Measurements from ENCODE around the gene OPRL1. TPM values are rescaled to one million over a fixed set of nuclear protein-coding genes. Genes with fewer than 3 reads are reported as not detected.
A peak's percentile ranks its signal among the peaks of the same experiment; 100 is the strongest.

The OPRL1 gene
- polyA plus RNA-seq, 3 donors = 7.0 to 9.0 (median 8.8) TPM

DNA sequence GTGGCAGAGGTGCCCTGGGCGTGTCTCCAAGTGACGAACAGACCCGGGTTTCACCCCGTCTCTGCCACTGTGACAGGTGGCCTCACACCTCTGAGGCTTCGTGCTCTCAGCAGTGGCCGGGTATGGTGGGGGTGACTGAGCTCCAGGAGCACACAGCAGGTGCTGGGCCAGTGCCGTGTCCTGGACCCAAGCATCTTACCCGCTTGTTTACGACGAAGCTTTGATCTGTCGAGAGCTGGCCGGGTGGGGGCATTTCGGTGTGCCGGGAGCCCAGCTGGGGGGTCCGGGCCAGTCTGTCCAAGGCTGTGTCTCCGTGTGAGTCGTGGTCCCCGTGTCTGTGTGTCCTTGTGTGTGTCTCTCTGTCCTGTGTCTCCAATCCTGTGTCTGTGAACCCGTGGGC is 11.5 kb downstream of the OPRL1 start:
- intact Hi-C loops (cut with micrococcal nuclease) = no loop called here
- H3K79me2 ChIP-seq (ENCODE audit: insufficient read depth, low read length) = no peaks in the 10 kb centered on the region
- H3K4me3 Mint-ChIP-seq = no peak overlapping the region
- no peaks in the 10 kb centered on the region for H3K27me3 ChIP-seq (ENCODE audit: control insufficient read depth in 2 of 2, insufficient read depth in 2 of 2, low read length in 2 of 2)
- peaks cover 4 to 16% (median 7%) of the 10 kb centered on the region in 7 donors for H3K9me3 Mint-ChIP-seq
- peak overlapping the region in 1 of 7 donors; percentile 30 for H3K27ac Mint-ChIP-seq
- H3K4me2 ChIP-seq (replicated peaks; ENCODE audit: extremely low read depth, low read length, poor library complexity, severe bottlenecking) = no peak overlapping the region
- no peak overlapping the region for H2AFZ ChIP-seq (ENCODE audit: insufficient read depth, low read depth, low read length, poor library complexity, severe bottlenecking)
- peaks cover 8 to 10% of the 10 kb centered on the region in 2 donors for H3K36me3 Mint-ChIP-seq
- H3K36me3 ChIP-seq (replicated peaks in 1 of 2; ENCODE audit: control insufficient read depth in 1 of 2, insufficient read depth in 2 of 2, low read length in 2 of 2) = peaks cover 2 to 9% of the 10 kb centered on the region in 2 donors
- H3K4me1 Mint-ChIP-seq = peaks cover 6% of the 10 kb centered on the region
- TF ChIP-seq, protein P1, sequence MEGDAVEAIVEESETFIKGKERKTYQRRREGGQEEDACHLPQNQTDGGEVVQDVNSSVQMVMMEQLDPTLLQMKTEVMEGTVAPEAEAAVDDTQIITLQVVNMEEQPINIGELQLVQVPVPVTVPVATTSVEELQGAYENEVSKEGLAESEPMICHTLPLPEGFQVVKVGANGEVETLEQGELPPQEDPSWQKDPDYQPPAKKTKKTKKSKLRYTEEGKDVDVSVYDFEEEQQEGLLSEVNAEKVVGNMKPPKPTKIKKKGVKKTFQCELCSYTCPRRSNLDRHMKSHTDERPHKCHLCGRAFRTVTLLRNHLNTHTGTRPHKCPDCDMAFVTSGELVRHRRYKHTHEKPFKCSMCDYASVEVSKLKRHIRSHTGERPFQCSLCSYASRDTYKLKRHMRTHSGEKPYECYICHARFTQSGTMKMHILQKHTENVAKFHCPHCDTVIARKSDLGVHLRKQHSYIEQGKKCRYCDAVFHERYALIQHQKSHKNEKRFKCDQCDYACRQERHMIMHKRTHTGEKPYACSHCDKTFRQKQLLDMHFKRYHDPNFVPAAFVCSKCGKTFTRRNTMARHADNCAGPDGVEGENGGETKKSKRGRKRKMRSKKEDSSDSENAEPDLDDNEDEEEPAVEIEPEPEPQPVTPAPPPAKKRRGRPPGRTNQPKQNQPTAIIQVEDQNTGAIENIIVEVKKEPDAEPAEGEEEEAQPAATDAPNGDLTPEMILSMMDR (IDR thresholded peaks at IDR 0.05) = no peak
- H3K27me3 Mint-ChIP-seq (ENCODE audit: low read depth in 3 of 3) = peaks cover 0 to 4% (median 0%) of the 10 kb centered on the region in 3 donors
- WGBS (ENCODE audit: insufficient coverage) = 94% methylated on average over 18 of the region's 19 CpGs
- H3K4me1 ChIP-seq (ENCODE audit: control insufficient read depth in 1 of 2, insufficient read depth in 2 of 2, low read length in 2 of 2) = no peaks in the 10 kb centered on the region
- peaks cover 51% of the 10 kb centered on the region for H4K20me1 ChIP-seq (ENCODE audit: insufficient read depth, low read length)
- H3K9me3 ChIP-seq (replicated peaks in 1 of 2; ENCODE audit: control insufficient read depth in 1 of 2, insufficient read depth in 1 of 2, low read length in 2 of 2) = peaks cover 0 to 13% of the 10 kb centered on the region in 2 donors
- H3K9ac ChIP-seq (ENCODE audit: insufficient read depth, low read length, poor library complexity, severe bottlenecking) = no peak overlapping the region
- DNase-seq = no peak
- no peak overlapping the region for H3K27ac ChIP-seq (ENCODE audit: low read depth in 1 of 2, low read length in 2 of 2)
- no peak overlapping the region for H3K4me3 ChIP-seq (replicated peaks in 1 of 3; ENCODE audit: low read depth in 2 of 3, low read length in 3 of 3)

DNA sequence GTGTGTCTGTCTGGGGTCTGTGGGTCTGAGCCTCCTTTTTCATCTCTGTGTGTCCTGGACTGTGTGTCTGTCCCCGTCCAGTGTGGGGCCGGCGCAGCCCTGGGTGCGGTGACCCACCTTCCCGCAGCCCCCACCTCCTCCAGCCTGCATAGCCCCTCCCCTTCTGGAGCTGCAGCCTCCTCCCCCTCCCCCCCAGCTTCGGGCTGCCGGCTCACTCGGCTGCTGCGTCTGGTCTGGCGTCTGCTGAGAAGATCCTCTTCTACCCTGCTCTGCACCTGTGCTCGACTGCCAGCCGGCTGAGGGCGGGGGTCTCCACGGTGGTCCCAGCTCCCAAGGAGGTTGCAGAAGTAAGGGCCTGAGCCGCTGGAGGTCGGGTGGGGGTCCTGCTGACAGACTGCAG is 11.9 kb downstream of the OPRL1 start:
- Mint-ChIP-seq H3K27ac (no peak overlapping the region), H3K4me3 (no peak overlapping the region), H3K27me3 (ENCODE audit: low read depth in 3 of 3) (peaks cover 0 to 4% (median 0%) of the 10 kb centered on the region in 3 donors), H3K4me1 (peaks cover 6% of the 10 kb centered on the region), H3K9me3 (peaks cover 2 to 16% (median 6%) of the 10 kb centered on the region in 7 donors), H3K36me3 (peaks cover 11% of the 10 kb centered on the region in 2 donors)
- H3K9me3 ChIP-seq (replicated peaks in 1 of 2; ENCODE audit: control insufficient read depth in 1 of 2, insufficient read depth in 1 of 2, low read length in 2 of 2) = peaks cover 0 to 8% of the 10 kb centered on the region in 2 donors
- H3K79me2 ChIP-seq (ENCODE audit: insufficient read depth, low read length) = no peaks in the 10 kb centered on the region
- no peaks in the 10 kb centered on the region for H3K4me1 ChIP-seq (ENCODE audit: control insufficient read depth in 1 of 2, insufficient read depth in 2 of 2, low read length in 2 of 2)
- no peak for DNase-seq
- no peak overlapping the region for H3K9ac ChIP-seq (ENCODE audit: insufficient read depth, low read length, poor library complexity, severe bottlenecking)
- H3K4me3 ChIP-seq (replicated peaks in 1 of 3; ENCODE audit: low read depth in 2 of 3, low read length in 3 of 3) = no peak overlapping the region
- WGBS (ENCODE audit: insufficient coverage) = 79% methylated on average over 12 of the region's 16 CpGs
- H3K4me2 ChIP-seq (replicated peaks; ENCODE audit: extremely low read depth, low read length, poor library complexity, severe bottlenecking) = no peak overlapping the region
- no peak overlapping the region for H3K27ac ChIP-seq (ENCODE audit: low read depth in 1 of 2, low read length in 2 of 2)
- TF ChIP-seq, protein P1 (IDR thresholded peaks at IDR 0.05) = no peak
- H4K20me1 ChIP-seq (ENCODE audit: insufficient read depth, low read length) = peaks cover 48% of the 10 kb centered on the region
- no peaks in the 10 kb centered on the region for H3K27me3 ChIP-seq (ENCODE audit: control insufficient read depth in 2 of 2, insufficient read depth in 2 of 2, low read length in 2 of 2)
- peaks cover 7 to 13% of the 10 kb centered on the region in 2 donors for H3K36me3 ChIP-seq (replicated peaks in 1 of 2; ENCODE audit: control insufficient read depth in 1 of 2, insufficient read depth in 2 of 2, low read length in 2 of 2)
- no peak overlapping the region for H2AFZ ChIP-seq (ENCODE audit: insufficient read depth, low read depth, low read length, poor library complexity, severe bottlenecking)
- intact Hi-C loops (cut with micrococcal nuclease) = no loop called here

Measured in CD14-positive monocyte (primary cell).